GM19324 (cell line): ENCODE measurements around the gene XPOT.
A peak's percentile ranks its signal among the peaks of the same experiment; 100 is the strongest.
"Not testable (repeated sequence)": the region's sequence is repeated elsewhere in the genome, so short reads cannot be mapped to it uniquely, and the experiment has no call there.

Experiments
- ATAC-seq: cut with Tn5 transposase; IDR thresholded peaks from one replicate; pipeline ENCODE4 v1.9.1; 2021; ENCODE audit warnings: mild to moderate bottlenecking, moderate library complexity; ENCODE audit not compliant: unreplicated experiment, low FRiP score

XPOT gene, protein sequence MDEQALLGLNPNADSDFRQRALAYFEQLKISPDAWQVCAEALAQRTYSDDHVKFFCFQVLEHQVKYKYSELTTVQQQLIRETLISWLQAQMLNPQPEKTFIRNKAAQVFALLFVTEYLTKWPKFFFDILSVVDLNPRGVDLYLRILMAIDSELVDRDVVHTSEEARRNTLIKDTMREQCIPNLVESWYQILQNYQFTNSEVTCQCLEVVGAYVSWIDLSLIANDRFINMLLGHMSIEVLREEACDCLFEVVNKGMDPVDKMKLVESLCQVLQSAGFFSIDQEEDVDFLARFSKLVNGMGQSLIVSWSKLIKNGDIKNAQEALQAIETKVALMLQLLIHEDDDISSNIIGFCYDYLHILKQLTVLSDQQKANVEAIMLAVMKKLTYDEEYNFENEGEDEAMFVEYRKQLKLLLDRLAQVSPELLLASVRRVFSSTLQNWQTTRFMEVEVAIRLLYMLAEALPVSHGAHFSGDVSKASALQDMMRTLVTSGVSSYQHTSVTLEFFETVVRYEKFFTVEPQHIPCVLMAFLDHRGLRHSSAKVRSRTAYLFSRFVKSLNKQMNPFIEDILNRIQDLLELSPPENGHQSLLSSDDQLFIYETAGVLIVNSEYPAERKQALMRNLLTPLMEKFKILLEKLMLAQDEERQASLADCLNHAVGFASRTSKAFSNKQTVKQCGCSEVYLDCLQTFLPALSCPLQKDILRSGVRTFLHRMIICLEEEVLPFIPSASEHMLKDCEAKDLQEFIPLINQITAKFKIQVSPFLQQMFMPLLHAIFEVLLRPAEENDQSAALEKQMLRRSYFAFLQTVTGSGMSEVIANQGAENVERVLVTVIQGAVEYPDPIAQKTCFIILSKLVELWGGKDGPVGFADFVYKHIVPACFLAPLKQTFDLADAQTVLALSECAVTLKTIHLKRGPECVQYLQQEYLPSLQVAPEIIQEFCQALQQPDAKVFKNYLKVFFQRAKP

GRCh38 chr12:64403707-64404469 lies at the start of gene XPOT:
Gene XPOT (plus strand): TSS chr12:64404392. CDS start chr12:64410036, 5,644 bp downstream.
- ATAC-seq, result peak; percentile 98

GRCh38 chr12:64356209-64356608 lies 48.0 kb upstream of the XPOT start:
- ATAC-seq, result not testable (repeated sequence)

GRCh38 chr12:64361173-64361572 lies 43.0 kb upstream of the XPOT start:
- ATAC-seq, result not testable (repeated sequence)

GRCh38 chr12:64362721-64363305 lies 41.4 kb upstream of the XPOT start:
- ATAC-seq, result no peak

- ATAC-seq, result no peak
Observed at GRCh38 chr12:64383675-64384074, 20.5 kb upstream of the XPOT start.

GRCh38 chr12:64385019-64385418 lies 19.2 kb upstream of the XPOT start:
- ATAC-seq, result no peak

- no peak for ATAC-seq
Observed at GRCh38 chr12:64385468-64385867, 18.7 kb upstream of the XPOT start.

GRCh38 chr12:64387197-64387816 lies 16.9 kb upstream of the XPOT start:
- no peak for ATAC-seq

DNA sequence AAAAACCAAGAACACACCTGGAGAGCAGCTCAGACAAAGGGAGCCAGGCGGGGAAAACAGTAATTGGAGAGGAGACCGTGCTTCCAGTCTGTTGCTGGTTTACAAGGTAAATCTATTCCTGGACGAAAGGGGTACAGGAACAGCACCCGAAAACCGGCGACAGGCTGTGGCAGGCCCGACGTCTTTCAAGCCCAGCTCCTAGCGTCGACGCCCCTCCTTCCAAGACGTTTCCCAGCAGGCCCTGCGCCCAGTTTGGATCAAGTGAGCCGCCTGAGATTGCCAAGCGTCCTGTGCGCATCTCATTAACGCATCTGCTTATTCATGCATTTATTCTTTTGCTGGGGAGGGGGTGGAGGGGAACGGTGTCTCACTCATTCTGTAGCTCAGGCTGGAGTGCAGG lies 15.0 kb upstream of the XPOT start:
- no peak for ATAC-seq

DNA sequence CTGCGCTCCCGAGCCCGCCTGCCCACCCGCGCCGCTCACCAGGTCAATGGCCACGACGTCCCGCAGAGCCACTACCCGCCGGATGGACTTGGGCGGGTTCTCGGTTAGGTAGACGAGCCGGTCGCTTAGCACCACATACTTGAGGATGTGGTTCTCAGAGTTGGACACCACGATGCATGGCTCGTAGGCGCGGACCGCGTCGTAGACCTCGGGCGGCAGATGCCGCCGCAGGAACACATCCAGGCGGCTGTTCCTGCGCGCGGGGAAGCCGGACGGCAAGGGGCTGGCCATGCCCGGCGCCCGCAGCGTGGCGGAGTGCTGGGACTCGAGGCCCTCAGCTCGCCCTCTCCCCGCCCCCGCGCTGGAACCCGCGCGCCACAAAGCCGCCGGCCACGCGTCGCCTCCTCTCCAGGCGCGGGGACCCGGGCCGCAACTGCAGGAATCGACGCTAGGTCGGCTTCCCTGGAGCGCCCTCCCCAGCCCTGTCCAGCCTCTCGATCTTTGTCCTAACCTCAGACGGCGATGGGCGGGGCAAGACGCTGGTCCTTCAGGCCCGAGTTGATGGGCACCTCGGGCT lies 13.8 kb upstream of the XPOT start, which contains the start of gene C12orf56:
Gene C12orf56, minus strand, starts transcription at position 484 of the 577 bp plus-strand sequence. Its CDS starts 193 bp downstream, at position 291.
- no peak for ATAC-seq

DNA sequence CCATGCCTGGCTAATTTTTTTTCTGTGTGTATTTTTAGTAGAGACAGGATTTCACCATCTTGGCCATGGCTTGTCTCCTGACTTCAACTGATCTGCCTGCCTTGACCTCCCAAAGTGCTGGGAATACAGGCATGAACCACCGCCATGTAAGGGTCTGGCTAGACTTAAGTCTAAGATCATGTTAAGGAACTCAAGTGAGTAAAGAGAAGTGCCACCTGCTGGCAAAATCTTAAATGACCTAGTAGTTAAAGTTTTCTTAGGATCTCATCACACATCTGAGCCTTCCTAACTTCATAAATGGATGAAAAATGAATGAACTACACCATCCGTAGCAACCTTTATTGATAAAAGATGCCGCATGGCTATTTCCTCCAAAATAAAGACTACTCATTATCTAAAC lies 12.0 kb upstream of the XPOT start:
- no peak for ATAC-seq

GRCh38 chr12:64395739-64396138 lies 8.5 kb upstream of the XPOT start:
- no peak for ATAC-seq

- no peak for ATAC-seq
Observed at GRCh38 chr12:64400041-64400440, 4.2 kb upstream of the XPOT start.

- ATAC-seq, result no peak
Observed at GRCh38 chr12:64402181-64402580, 2.0 kb upstream of the XPOT start.

- ATAC-seq, result no peak
Observed at GRCh38 chr12:64404470-64405256, 471 bp downstream of the XPOT start.

DNA sequence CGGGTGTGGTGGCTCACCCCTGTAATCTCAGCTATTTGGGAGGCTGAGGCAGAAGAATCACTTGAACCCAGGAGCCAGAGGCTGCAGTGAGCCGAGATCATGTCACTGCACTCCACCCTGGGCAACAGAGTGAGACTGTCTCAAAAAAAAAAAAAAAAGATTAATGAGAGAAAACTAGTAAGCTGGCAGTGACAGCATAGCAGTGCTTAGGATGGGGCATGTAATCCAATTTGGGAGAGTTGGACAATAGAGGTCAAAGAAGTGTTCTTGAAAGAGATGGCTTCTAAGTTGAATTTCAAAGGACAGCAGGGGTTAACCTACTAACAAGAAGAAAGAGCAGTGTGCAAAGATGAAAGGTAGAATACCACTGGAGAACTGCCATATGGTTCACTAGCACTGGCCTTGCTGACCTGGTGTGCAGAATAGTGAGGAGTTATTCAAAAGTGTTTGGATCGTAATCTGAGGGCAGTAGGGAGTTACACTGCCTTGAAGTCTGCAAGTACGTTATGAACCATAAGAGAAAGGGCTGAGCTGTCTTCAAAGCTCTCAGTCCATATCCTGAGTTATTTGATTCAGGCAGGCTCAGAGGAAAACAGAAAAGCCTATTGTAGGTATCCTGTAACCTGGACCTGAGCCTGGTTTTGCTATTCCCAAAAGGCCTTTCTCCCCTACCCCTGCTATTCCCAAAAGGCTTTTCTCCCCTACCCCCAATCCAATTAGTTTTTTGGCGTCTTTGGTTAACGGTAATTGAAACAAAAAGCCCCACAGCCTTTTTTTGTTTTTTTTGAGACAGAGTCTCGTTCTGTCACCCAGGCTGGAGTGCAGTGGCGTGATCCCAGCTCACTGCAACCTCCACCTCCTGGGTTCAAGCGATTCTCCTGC lies 3.4 kb downstream of the XPOT start:
- no peak for ATAC-seq

GRCh38 chr12:64411427-64411826 lies 7.2 kb downstream of the XPOT start:
- no peak for ATAC-seq

DNA sequence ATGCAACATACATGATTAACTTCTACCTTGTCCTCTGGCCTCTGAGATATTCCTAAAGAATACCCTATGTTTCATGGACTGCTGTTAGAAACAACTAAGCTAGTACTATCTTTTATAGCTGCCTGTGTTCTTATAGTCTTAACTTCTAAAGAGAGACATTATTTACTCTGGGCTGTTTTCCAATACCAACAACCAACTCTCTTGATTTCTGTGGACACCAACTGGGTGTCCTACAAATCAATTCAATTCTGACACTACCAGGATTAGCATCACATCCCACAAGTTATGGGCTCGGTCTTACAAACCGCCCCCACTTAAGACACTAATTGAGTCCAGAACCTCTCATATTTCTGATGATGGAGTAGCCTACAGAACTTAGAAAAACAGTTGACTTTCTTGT lies 8.3 kb downstream of the XPOT start:
- ATAC-seq, result no peak
